Smooth muscle cell (in vitro differentiated cells): ENCODE measurements around the gene KAZN. TPM values are rescaled to one million over a fixed set of nuclear protein-coding genes. Genes with fewer than 3 reads are reported as not detected.

Experiments
- DNase-seq: peaks from one replicate; lab custom pipeline; 2025; ENCODE audit not compliant: unreplicated experiment; lab: John Stamatoyannopoulos, UW
- H2AFZ ChIP-seq: fragments of 200-600 bp; sonication (generic); 2 replicates; pipeline ENCODE4 v1.6.0; 2016; ENCODE audit warnings: antibody characterized with exemption, low read depth, mild to moderate bottlenecking
- H3F3A ChIP-seq: fragments of 200-600 bp; sonication (generic); 2 replicates; pipeline ENCODE4 v1.6.0; 2017; ENCODE audit warnings: antibody characterized with exemption, low read depth
- H3K27ac ChIP-seq: fragments of 200-600 bp; sonication (generic); 2 replicates; pipeline ENCODE4 v1.5.1; 2016; ENCODE audit warnings: low read depth, mild to moderate bottlenecking
- H3K27me3 ChIP-seq: fragments of 200-600 bp; sonication (generic); 2 replicates; pipeline ENCODE4 v1.6.1; 2016; ENCODE audit warnings: low read depth, mild to moderate bottlenecking
- H3K36me3 ChIP-seq: fragments of 200-600 bp; sonication (generic); 2 replicates; pipeline ENCODE4 v1.5.1; 2016; ENCODE audit warnings: low read depth
- H3K4me1 ChIP-seq: fragments of 200-600 bp; sonication (generic); 2 replicates; pipeline ENCODE4 v1.5.1; 2016; ENCODE audit warnings: low read depth
- H3K4me2 ChIP-seq: fragments of 200-600 bp; sonication (generic); 2 replicates; pipeline ENCODE4 v1.6.0; 2016; ENCODE audit warnings: mild to moderate bottlenecking
- H3K4me3 ChIP-seq: fragments of 200-600 bp; sonication (generic); 2 replicates; pipeline ENCODE4 v1.5.1; 2016; ENCODE audit warnings: mild to moderate bottlenecking
- H3K79me2 ChIP-seq: fragments of 200-600 bp; sonication (generic); 2 replicates; pipeline ENCODE4 v1.6.0; 2016; ENCODE audit warnings: low read depth, mild to moderate bottlenecking
- H3K9ac ChIP-seq: fragments of 200-600 bp; sonication (generic); 2 replicates; pipeline ENCODE4 v1.6.0; 2016; ENCODE audit warnings: low read depth
- H3K9me3 ChIP-seq: fragments of 200-600 bp; sonication (generic); replicated peaks from 2 replicates; pipeline ENCODE4 v1.5.1; 2016; ENCODE audit warnings: low read depth
- H4K20me1 ChIP-seq: fragments of 200-600 bp; sonication (generic); 2 replicates; pipeline ENCODE4 v1.6.0; 2016; ENCODE audit warnings: low read depth
- WGBS: methylation state at CpG from one replicate; pipeline ENCODE4 v1.1.7; 2016; ENCODE audit warnings: low lambda C conversion rate; 5-methylcytosine and 5-hydroxymethylcytosine counted together
- polyA plus RNA-seq: library from polyadenylated mRNA; unstranded; fragments of >200 nt; fragmentation: Nextera tagmentation; extraction: Ambion mirVana; gene quantifications from 2 replicates; pipeline ENCODE4 v1.2.1, GENCODE V29; 2016
- total RNA-seq: library from RNA; depleted of rRNA; stranded (reverse); fragments of >200 nt; gene quantifications from 2 replicates; pipeline ENCODE4 v1.2.3, GENCODE V29; 2014
- TF ChIP-seq, protein P1 (sequence below): fragments of 200-600 bp; sonication (generic); IDR thresholded peaks from 2 replicates; pipeline ENCODE4 v1.5.1; 2017; ENCODE audit warnings: borderline replicate concordance, mild to moderate bottlenecking, antibody characterized with exemption; ENCODE audit not compliant: insufficient read depth, poor library complexity, severe bottlenecking

The KAZN gene
- total and polyA plus RNA-seq, 2 experiments from 2014 or later = 6.3 to 8.2 TPM

GRCh38 chr1:14652840-14653239, 54.4 kb downstream of the KAZN start:
- Histone ChIP-seq H3K27ac (no peak overlapping the region), H3K36me3 (no peaks in the 10 kb centered on the region), H3K9ac (no peak overlapping the region), H3K27me3 (no peaks in the 10 kb centered on the region), H3K79me2 (no peaks in the 10 kb centered on the region), H3K4me1 (no peaks in the 10 kb centered on the region), H2AFZ (no peak overlapping the region), H4K20me1 (no peaks in the 10 kb centered on the region), H3K4me2 (no peak overlapping the region), H3K9me3 (no peaks in the 10 kb centered on the region), H3K4me3 (no peak overlapping the region), H3F3A (no peaks in the 10 kb centered on the region)
- no peak for DNase-seq
- TF ChIP-seq, protein P1, sequence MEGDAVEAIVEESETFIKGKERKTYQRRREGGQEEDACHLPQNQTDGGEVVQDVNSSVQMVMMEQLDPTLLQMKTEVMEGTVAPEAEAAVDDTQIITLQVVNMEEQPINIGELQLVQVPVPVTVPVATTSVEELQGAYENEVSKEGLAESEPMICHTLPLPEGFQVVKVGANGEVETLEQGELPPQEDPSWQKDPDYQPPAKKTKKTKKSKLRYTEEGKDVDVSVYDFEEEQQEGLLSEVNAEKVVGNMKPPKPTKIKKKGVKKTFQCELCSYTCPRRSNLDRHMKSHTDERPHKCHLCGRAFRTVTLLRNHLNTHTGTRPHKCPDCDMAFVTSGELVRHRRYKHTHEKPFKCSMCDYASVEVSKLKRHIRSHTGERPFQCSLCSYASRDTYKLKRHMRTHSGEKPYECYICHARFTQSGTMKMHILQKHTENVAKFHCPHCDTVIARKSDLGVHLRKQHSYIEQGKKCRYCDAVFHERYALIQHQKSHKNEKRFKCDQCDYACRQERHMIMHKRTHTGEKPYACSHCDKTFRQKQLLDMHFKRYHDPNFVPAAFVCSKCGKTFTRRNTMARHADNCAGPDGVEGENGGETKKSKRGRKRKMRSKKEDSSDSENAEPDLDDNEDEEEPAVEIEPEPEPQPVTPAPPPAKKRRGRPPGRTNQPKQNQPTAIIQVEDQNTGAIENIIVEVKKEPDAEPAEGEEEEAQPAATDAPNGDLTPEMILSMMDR = no peak
- 89% methylated on average over 3 of the region's 3 CpGs for WGBS

- no peak for DNase-seq
- no peak overlapping the region for H3K27ac ChIP-seq
- no peaks in the 10 kb centered on the region for H3K36me3 ChIP-seq
- no peaks in the 10 kb centered on the region for H4K20me1 ChIP-seq
- no peak overlapping the region for H3K9ac ChIP-seq
- H3K4me2 ChIP-seq = no peak overlapping the region
- WGBS = 90% methylated on average over 8 of the region's 8 CpGs
- no peaks in the 10 kb centered on the region for H3F3A ChIP-seq
- no peaks in the 10 kb centered on the region for H3K9me3 ChIP-seq
- H3K79me2 ChIP-seq = no peaks in the 10 kb centered on the region
- no peaks in the 10 kb centered on the region for H3K4me1 ChIP-seq
- no peak overlapping the region for H3K4me3 ChIP-seq
- H3K27me3 ChIP-seq = no peaks in the 10 kb centered on the region
- no peak overlapping the region for H2AFZ ChIP-seq
- TF ChIP-seq, protein P1 = no peak
These were observed 55.0 kb downstream of the KAZN start for GRCh38 chr1:14653461-14653960.

GRCh38 chr1:14654554-14654953, 56.1 kb downstream of the KAZN start:
- Histone ChIP-seq H2AFZ (no peak overlapping the region), H3K4me1 (peaks cover 1% of the 10 kb centered on the region)
- WGBS = 75% methylated on average over 1 of the region's 1 CpG

GRCh38 chr1:14655385-14655784, 56.9 kb downstream of the KAZN start:
- H3K27ac ChIP-seq = no peak overlapping the region
- no peaks in the 10 kb centered on the region for H3K27me3 ChIP-seq
- peaks cover 7% of the 10 kb centered on the region for H3K4me1 ChIP-seq
- no peaks in the 10 kb centered on the region for H3F3A ChIP-seq
- H3K9me3 ChIP-seq = no peaks in the 10 kb centered on the region
- 74% methylated on average over 7 of the region's 7 CpGs for WGBS
- TF ChIP-seq, protein P1 = no peak
- no peak for DNase-seq
- H3K36me3 ChIP-seq = no peaks in the 10 kb centered on the region
- H3K4me3 ChIP-seq = no peak overlapping the region
- H3K79me2 ChIP-seq = no peaks in the 10 kb centered on the region
- no peaks in the 10 kb centered on the region for H4K20me1 ChIP-seq
- no peak overlapping the region for H3K4me2 ChIP-seq
- no peak overlapping the region for H3K9ac ChIP-seq
- H2AFZ ChIP-seq = no peak overlapping the region

More at GRCh38 chr1:14654554-14654953, 56.1 kb downstream of the KAZN start:
- Histone ChIP-seq H3K79me2 (no peaks in the 10 kb centered on the region), H3K27ac (no peak overlapping the region), H3F3A (no peaks in the 10 kb centered on the region), H4K20me1 (no peaks in the 10 kb centered on the region), H3K27me3 (no peaks in the 10 kb centered on the region), H3K9ac (no peak overlapping the region), H3K9me3 (no peaks in the 10 kb centered on the region), H3K4me2 (no peak overlapping the region), H3K36me3 (no peaks in the 10 kb centered on the region), H3K4me3 (no peak overlapping the region)
- TF ChIP-seq, protein P1 = no peak
- no peak for DNase-seq
